Hepatic stellate cell (primary cell): ENCODE data around the gene TNFSF15.

Source experiments
- DNase-seq: peaks from one replicate; pipeline ENCODE4 v3.0.0; 2011; ENCODE audit warnings: low spot score

The TNFSF15 gene

GRCh38 chr9:114789006-114789405, 16.8 kb downstream of the TNFSF15 start:
- no peak for DNase-seq

- no peak for DNase-seq
These were observed 17.9 kb downstream of the TNFSF15 start for GRCh38 chr9:114787781-114788498.

- no peak for DNase-seq
These were observed 18.6 kb downstream of the TNFSF15 start for GRCh38 chr9:114787214-114787613.

GRCh38 chr9:114785866-114786650, 19.8 kb downstream of the TNFSF15 start:
- no peak for DNase-seq

GRCh38 chr9:114784721-114785279, 21.0 kb downstream of the TNFSF15 start:
- no peak for DNase-seq

GRCh38 chr9:114782586-114782985, 23.3 kb downstream of the TNFSF15 start:
- no peak for DNase-seq

GRCh38 chr9:114779352-114779845, 26.4 kb downstream of the TNFSF15 start:
- DNase-seq = no peak

GRCh38 chr9:114777821-114778609, 27.8 kb downstream of the TNFSF15 start:
- no peak for DNase-seq

- no peak for DNase-seq
These were observed 29.0 kb downstream of the TNFSF15 start for GRCh38 chr9:114776683-114777399.

- no peak for DNase-seq
These were observed 29.9 kb downstream of the TNFSF15 start for GRCh38 chr9:114775981-114776380.

- DNase-seq = no peak
These were observed 30.7 kb downstream of the TNFSF15 start for GRCh38 chr9:114775121-114775520.

GRCh38 chr9:114774524-114774923, 31.3 kb downstream of the TNFSF15 start:
- no peak for DNase-seq

- DNase-seq = no peak
These were observed 34.0 kb downstream of the TNFSF15 start for GRCh38 chr9:114771889-114772288.

- no peak for DNase-seq
These were observed 34.8 kb downstream of the TNFSF15 start for GRCh38 chr9:114770991-114771390.

GRCh38 chr9:114769624-114770023, 36.2 kb downstream of the TNFSF15 start:
- DNase-seq = no peak

- DNase-seq = no peak
These were observed 42.6 kb downstream of the TNFSF15 start for GRCh38 chr9:114763220-114763619.

- DNase-seq = no peak
These were observed 44.3 kb downstream of the TNFSF15 start for GRCh38 chr9:114761523-114761922.

- DNase-seq = no peak
These were observed 46.1 kb downstream of the TNFSF15 start for GRCh38 chr9:114759512-114760341.

GRCh38 chr9:114757984-114758383, 47.9 kb downstream of the TNFSF15 start:
- no peak for DNase-seq

- DNase-seq = no peak
These were observed 48.4 kb downstream of the TNFSF15 start for GRCh38 chr9:114757395-114757794.

GRCh38 chr9:114756920-114757319, 48.9 kb downstream of the TNFSF15 start:
- no peak for DNase-seq
